WI38 (cell line): ENCODE data around the gene PGK2.

Source experiments
- H3K4me3 ChIP-seq: 2 replicates; pipeline ENCODE4 v1.5.1; 2011; ENCODE audit warnings: low read depth, mild to moderate bottlenecking, control low read depth, low read length
- TF ChIP-seq, protein P1 (sequence below): IDR thresholded peaks from 2 replicates; pipeline ENCODE4 v1.5.1; 2012; ENCODE audit warnings: low read depth, mild to moderate bottlenecking, control low read depth, low read length

Gene PGK2

GRCh38 chr6:49739423-49739822, 47.7 kb downstream of the PGK2 start:
- TF ChIP-seq, protein P1, sequence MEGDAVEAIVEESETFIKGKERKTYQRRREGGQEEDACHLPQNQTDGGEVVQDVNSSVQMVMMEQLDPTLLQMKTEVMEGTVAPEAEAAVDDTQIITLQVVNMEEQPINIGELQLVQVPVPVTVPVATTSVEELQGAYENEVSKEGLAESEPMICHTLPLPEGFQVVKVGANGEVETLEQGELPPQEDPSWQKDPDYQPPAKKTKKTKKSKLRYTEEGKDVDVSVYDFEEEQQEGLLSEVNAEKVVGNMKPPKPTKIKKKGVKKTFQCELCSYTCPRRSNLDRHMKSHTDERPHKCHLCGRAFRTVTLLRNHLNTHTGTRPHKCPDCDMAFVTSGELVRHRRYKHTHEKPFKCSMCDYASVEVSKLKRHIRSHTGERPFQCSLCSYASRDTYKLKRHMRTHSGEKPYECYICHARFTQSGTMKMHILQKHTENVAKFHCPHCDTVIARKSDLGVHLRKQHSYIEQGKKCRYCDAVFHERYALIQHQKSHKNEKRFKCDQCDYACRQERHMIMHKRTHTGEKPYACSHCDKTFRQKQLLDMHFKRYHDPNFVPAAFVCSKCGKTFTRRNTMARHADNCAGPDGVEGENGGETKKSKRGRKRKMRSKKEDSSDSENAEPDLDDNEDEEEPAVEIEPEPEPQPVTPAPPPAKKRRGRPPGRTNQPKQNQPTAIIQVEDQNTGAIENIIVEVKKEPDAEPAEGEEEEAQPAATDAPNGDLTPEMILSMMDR: no peak

GRCh38 chr6:49736017-49736508, 51.0 kb downstream of the PGK2 start:
- TF ChIP-seq, protein P1: no peak
- H3K4me3 ChIP-seq: no peak overlapping the region

More at GRCh38 chr6:49739423-49739822, 47.7 kb downstream of the PGK2 start:
- no peak overlapping the region for H3K4me3 ChIP-seq
